GM18873 (cell line): ENCODE results near the gene AQP4.

Experiments
- ATAC-seq: cut with Tn5 transposase; IDR thresholded peaks from one replicate; pipeline ENCODE4 v1.9.1; 2021; ENCODE audit warnings: mild to moderate bottlenecking, moderate library complexity, moderate number of reproducible peaks; ENCODE audit not compliant: unreplicated experiment, low FRiP score

The AQP4 gene

GRCh38 chr18:26843760-26844159 lies 21.7 kb downstream of the AQP4 start:
- ATAC-seq, result no peak

- ATAC-seq, result no peak
These were observed 24.5 kb downstream of the AQP4 start for GRCh38 chr18:26840965-26841364.

GRCh38 chr18:26839609-26840008 lies 25.9 kb downstream of the AQP4 start:
- no peak for ATAC-seq

- no peak for ATAC-seq
These were observed 33.2 kb downstream of the AQP4 start for GRCh38 chr18:26832302-26832701.

GRCh38 chr18:26827581-26827980 lies 37.9 kb downstream of the AQP4 start:
- no peak for ATAC-seq

- no peak for ATAC-seq
These were observed 38.8 kb downstream of the AQP4 start for GRCh38 chr18:26826656-26827235.

GRCh38 chr18:26821181-26821580 lies 44.3 kb downstream of the AQP4 start:
- no peak for ATAC-seq

- no peak for ATAC-seq
These were observed 46.5 kb downstream of the AQP4 start for GRCh38 chr18:26819046-26819445.

GRCh38 chr18:26818461-26818860 lies 47.0 kb downstream of the AQP4 start:
- ATAC-seq, result no peak

- peak; percentile 47 for ATAC-seq
These were observed 52.5 kb downstream of the AQP4 start for GRCh38 chr18:26813043-26813442.

GRCh38 chr18:26812462-26812861 lies 53.0 kb downstream of the AQP4 start:
- no peak for ATAC-seq

- ATAC-seq, result no peak
These were observed 56.2 kb downstream of the AQP4 start for GRCh38 chr18:26809346-26809745.

GRCh38 chr18:26806224-26806623 lies 59.3 kb downstream of the AQP4 start:
- no peak for ATAC-seq

GRCh38 chr18:26804519-26804918 lies 61.0 kb downstream of the AQP4 start:
- no peak for ATAC-seq

GRCh38 chr18:26803643-26804042 lies 61.9 kb downstream of the AQP4 start:
- no peak for ATAC-seq

- no peak for ATAC-seq
These were observed 62.9 kb downstream of the AQP4 start for GRCh38 chr18:26802330-26803200.
